GM23248 (cell line): ENCODE results near the gene SF3B6.

Source experiments
- EZH2 ChIP-seq: fragments of 200-600 bp; sonication (generic); IDR thresholded peaks from 2 replicates; pipeline ENCODE4 v1.6.1; 2018; ENCODE audit warnings: antibody characterized with exemption, mild to moderate bottlenecking; ENCODE audit not compliant: insufficient read depth, poor library complexity, severe bottlenecking
- EZH2phosphoT487 ChIP-seq: fragments of 200-600 bp; sonication (generic); IDR thresholded peaks from 2 replicates; pipeline ENCODE4 v1.6.1; 2018; ENCODE audit warnings: antibody characterized with exemption, moderate library complexity, mild to moderate bottlenecking, low read depth; ENCODE audit not compliant: insufficient read depth

DNA sequence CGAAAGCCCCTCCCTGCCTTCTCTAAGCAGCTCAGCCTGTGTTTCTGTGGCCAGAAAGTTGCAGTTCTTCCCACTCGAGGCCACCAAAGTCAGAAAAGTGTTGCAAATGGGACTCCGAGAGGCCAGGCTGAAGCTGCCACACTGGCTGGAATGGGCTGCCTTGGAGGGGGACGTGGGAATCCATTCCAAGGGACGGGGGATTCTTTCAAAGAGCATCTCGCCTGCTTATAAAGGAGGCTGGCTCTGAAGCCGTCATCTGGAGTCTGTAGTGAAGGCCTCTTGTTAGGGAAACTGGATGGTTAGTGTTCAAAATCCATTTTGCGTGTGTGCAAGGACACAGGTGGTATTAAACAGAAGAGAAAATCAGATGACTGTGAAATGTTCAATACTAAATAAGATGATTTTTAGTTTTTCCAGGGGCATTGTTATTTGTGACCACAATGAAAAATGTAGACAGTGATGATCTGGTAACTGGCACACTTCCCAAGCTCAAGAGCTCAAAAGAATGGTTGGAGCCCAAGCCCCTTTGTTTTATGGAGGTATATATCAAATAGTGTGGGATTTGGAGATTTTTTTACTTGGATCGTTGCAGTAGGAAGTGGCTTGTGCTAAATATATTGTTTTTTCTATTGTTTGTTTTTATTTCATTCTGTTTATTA is 47.9 kb upstream of the SF3B6 start:
- TF ChIP-seq EZH2 (no peak), EZH2phosphoT487 (no peak)
